GM19099 (cell line): ENCODE data around the gene MRPS17.

Experiments used
- POLR2A ChIP-seq: IDR thresholded peaks from 3 replicates; pipeline ENCODE4 v1.6.1; 2011; ENCODE audit warnings: low read depth; ENCODE audit not compliant: insufficient read length; ENCODE audit errors: extremely low read depth

Gene MRPS17

DNA sequence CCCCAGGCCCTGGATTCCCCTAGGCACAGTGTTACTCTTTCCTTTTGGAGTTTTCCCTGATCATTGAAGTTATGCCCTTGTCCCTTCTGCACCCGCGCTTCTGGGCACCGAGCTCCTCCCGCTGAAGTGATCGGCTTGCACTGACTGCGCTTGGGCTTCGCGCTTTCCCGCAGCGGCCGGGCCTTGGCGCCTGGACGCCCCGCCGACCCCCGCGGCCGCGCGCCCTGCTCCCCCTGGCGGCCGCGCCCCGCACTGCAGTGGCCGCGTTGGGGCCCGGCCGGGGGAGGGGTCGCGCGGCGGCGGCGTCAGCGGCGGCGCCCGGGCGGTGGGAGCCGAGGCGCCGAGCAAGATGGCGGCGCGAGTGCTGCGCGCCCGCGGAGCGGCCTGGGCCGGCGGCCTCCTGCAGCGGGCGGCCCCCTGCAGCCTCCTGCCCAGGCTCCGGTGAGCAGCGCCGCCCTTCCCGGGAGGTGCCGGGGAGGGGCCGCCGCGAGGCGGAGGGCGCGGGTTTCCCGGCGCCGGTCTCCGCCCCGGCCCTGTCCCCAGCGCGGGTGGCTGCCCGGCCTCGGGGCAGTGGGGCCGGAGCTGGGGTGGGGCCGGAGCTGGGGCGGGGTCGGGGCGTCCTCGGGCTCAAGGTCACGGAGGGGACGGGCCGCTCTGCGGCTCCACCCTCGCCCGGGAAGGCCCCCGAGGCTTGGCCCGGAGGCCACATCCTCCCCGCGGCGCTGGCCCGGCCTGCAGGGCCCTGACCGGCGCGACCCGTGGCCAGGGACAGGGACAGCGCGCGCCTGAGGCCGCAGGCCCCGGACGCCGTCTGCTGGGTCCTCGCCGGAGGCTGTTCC lies 12.8 kb downstream of the MRPS17 start, which contains the start of gene NIPSNAP2:
TSS of gene NIPSNAP2 (plus strand) at position 325 of the 839 bp plus-strand sequence. CDS start at position 350, 25 bp downstream.
- peak; percentile 90 for TF ChIP-seq POLR2A

DNA sequence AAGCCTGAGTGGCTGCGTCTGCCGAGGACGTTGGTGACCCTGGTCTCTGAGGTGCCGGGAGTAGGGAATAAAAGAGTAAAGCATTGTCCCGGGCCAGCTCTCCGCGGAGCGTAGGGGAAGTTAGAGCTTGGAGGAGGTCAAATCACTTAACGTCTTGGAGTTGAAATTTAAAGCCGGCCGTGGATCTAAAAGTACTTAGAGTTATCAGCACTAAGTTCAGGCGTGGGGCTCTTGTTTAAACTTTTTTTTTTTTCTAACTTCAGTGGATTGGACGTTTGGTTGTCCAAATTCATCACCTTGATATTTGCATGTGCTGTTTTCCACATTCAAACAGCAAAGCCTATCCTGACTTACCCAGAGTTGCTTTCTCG lies 13.4 kb downstream of the MRPS17 start:
- no peak for TF ChIP-seq POLR2A

DNA sequence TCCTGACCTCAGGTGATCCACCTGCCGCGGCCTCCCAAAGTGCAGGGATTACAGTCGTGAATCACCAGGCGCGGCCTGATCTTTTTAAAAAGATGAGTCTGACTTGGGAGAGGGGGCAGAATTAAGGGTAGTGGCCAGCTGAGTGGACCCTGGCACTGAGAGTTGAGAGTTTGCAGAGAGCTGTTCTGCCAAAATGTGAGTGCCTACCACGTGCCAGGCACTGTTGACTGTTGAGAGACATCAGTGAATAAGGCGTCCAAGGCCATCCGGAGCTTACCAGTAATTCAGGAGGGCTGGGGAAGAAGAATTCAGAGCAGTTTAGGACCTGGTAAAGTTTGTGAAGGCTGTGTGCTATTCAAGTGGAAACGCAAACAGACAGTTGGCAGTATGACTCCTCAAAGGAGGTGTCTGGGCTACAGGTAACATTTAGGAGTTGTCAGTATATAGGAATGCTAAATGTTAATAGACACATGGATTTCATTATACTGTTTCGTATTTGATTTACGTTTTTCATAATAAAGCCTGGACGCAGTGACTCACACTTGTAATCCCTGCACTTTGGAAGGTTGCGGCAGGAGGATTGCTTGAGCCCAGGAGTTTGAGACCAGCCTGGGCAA lies 14.2 kb downstream of the MRPS17 start:
- no peak for TF ChIP-seq POLR2A

DNA sequence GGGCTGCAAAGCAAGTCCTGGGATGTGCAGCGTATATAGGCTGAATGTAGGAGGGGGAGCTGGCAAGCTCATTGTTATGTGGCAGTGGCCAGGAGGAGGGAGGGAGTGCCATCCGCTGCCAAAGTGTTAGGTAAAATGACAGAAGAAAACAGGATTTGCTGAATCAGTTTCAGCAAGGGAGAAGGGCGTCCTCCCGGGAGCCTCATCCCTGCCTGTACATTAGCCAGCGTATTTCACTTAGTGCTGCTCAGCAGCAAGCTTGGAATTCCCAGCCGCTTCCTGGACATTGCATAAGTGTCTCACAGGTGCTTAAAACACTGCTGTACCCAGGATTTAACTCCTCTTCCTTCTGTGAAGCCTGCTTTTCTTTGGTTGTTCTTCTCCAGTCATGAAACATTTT lies 15.2 kb downstream of the MRPS17 start:
- TF ChIP-seq POLR2A = no peak

DNA sequence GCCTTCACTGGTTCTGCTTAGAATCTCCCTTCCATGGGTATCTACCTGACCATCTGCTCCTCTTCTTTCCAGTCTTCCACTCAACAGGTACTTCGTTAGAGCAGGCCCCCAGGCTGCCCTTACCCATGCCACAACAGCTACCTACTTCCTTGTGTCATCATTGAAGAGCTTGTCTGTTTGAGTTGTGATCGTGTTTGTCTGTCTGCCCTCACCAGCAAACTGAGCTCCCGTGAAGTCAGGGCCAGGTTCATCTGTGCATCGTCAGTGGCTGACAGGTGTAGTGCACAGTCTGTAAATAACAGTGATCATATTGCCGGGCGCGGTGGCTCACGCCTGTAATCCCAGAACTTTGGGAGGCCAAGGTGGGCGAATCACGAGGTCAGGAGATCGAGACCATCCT lies 17.7 kb downstream of the MRPS17 start:
- TF ChIP-seq POLR2A = no peak

DNA sequence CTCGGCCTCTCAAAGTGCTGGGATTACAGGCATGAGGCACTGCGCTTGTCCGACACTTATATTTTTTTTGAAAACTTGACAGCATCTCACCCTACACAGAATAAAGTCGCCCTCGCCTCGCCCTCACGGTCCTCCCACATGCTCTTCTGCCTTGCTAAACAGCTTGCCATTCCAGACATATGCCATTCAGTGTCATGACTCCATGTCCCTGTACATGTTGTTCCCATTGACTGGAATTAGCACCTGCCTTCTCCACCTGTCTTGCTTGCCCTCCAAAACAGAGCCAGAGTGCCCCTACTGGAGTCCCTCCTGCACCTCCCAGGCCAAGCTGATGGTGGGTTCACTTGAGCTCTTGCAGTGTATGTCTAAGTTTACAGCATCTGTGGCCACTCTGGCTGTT lies 18.9 kb downstream of the MRPS17 start:
- TF ChIP-seq POLR2A = no peak

DNA sequence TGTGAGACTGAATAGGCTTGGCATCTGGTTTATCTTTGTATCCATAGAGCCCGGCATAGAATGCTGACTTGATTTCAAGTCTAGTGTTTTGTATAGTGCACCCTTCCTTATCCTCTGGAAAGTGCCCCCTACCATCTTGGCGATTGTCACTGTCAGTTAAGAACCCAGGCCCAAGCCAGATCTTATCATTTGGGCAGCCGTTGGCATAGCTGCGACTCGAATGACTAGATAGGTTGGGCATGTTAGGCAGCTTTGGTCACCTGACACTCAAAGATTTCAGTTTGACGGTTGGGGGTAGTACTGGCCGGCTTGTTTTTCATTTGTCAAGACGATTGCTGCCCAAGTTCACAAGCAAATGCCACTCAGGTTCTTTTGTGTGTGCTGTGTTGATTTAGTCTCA lies 19.3 kb downstream of the MRPS17 start:
- no peak for TF ChIP-seq POLR2A

DNA sequence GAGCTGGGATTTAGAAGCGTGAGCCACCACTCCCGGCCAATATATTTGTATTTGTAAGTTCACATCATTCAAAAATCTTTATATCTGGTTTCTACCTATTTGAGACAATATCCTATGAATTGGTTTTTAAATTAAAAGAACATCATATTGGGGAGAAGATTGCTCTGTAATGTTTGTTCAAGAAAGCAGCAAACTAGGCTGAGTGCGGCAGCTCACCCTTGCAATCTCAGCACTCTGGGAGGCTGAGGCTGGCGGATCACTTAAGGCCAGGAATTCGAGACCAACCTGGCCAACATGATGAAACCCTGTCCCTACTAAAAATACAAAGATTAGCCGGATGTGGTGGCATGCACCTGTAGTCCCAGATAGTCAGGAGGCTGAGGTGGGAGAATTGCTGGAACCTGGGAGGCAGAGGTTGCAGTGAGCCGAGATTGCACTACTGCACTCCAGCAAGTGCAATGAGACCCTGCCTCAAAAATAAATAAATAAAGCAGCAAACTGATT lies 22.1 kb downstream of the MRPS17 start:
- no peak for TF ChIP-seq POLR2A

DNA sequence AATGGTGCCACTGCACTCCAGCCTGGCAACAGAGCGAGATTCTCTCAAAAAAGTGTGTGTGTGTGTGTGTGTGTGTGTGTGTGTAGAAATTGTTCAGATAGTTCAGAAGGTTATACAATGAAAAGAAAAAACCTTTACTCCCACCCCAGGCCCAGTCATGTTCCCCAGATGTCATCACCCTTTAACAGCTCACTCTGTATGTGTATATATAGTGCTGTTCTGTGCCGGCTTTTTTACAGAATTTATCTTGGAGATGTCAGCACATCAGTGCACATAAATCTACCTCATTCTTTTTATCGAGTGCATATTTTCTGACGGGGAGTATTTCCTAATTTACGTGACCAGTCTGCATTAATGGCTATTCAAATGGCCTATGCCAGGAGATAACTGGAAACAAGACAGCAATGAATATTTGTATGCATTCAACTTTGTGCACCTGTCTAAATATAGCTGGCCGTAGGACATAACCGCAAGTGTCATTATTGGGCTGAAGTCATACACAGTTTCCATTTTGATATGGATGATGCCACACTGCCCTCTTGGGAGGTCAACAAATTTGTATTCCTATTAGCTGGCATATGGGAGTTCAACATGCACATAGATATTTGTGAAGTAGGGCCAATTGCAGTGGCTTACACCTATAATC lies 24.4 kb downstream of the MRPS17 start:
- TF ChIP-seq POLR2A = no peak

DNA sequence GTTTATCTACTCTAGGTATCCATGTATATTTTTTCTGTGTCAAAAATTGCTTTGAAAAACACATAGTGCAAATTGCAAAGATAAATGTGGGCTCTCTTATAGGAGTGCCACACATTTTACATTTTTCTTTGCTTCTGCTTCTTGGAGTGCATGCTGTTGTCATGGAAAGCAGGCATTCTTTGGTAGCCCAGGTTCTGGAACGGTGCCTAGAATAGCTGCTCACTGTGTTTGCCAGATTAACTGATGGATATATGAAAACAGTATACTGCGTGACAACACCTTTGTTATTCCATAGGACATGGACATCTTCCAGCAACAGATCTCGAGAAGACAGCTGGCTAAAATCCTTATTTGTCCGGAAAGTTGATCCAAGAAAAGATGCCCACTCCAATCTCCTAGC lies 26.2 kb downstream of the MRPS17 start:
- TF ChIP-seq POLR2A = no peak

DNA sequence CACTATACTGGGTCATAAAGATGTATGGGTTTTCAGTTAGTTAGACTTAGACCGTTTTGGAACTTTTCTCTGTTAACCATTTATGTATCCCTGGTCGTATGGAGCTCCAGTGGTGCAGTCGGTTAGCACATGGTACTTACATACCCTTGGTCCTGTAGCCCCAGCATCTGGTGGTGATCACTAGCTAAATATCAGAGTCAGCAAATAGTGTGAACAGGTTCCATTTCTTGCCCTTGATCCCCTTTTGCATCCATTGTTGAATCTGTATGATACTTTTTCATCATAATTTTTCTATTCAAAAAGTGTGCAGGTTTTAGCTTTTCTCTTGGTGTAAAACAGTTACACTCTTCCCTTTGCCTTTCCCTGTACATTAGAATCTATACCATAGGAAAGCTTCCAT lies 28.6 kb downstream of the MRPS17 start:
- no peak for TF ChIP-seq POLR2A

DNA sequence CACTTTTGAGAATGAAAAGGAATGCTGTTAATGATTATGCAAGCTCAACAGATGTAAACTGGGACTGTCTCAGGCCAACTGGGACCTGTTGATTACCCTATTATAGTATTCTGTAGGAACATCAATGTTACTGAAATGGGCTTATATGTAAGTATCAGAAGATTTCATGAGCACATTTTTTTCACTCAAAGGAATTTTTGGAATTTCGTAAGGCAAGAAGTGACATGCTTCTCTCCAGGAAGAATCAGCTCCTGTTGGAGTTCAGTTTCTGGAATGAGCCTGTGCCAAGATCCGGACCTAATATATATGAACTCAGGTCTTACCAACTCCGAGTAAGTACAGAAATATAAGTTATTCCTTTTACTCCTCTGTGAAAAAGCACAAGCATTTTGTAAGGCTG lies 31.9 kb downstream of the MRPS17 start:
- no peak for TF ChIP-seq POLR2A

DNA sequence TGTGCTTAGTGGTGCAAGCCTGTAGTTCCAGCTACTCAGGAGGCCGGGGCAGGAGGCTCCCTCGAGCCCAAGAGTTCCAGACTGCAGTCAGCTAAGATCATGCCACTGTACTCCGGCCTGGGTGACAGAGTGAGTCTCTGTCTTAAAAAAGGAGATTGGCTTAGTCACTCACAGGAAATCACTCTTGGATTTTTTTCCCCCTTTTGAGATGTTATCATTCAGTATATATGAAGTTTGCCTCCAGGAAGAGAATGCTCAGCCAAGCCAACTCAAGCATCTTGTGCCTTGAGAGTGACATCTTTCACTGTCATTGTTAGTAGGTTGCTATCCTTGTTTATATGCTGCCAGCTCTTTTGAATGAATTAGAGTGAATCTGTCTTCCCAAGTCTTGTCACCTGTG lies 40.7 kb downstream of the MRPS17 start:
- no peak for TF ChIP-seq POLR2A

DNA sequence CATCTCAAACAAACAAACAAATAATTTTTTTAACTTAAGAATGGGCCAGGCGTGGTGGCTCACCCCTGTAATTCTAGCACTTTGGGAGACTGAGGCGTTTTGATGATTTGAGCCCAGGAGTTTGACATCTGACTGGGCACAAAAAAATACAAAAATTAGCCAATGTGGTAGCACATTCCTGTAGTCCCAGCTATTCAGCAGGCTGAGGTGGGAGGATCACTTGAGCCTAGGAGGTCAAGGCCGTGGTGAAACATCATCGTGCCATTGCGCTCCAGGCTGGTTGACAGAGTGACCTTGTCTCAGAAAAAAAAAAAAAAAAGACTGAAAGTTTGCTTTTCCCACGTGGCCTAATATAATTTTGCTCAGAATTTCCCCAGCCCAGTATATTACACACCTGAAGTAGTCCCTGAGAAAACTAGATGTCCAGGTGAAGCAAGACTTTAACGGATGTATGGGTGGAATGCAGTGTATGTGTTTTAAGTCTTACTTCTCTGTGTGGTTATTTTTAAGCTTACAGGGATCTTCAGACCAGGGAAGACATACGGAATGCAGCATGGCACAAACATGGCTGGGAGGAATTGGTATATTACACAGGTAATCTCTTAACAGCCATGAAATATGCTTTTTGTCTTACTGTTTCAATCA lies 45.3 kb downstream of the MRPS17 start:
- no peak for TF ChIP-seq POLR2A

DNA sequence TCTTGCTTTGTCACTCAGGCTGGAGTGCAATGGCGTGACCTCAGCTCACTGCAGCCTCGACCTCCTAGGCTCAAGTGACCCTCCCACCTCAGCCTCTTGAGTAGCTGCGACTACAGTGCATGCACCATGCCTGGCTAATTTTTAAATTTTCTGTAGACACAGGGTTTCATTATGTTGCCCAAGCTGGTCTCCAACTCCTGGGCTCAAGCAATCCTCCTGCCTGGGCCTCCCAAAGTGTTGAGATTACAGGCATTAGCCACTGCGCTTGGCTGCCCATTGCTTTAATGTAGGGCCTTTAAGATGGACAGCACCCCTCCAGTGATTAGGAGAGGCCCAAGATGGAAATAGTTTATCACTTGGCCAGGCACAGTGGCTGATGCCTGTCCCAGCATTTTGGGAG lies 52.1 kb downstream of the MRPS17 start:
- TF ChIP-seq POLR2A = no peak
